ENCODE data around the gene SYT7. TPM values are rescaled to one million over a fixed set of nuclear protein-coding genes. Genes with fewer than 3 reads are reported as not detected.
A peak's percentile ranks its signal among the peaks of the same experiment; 100 is the strongest.

SYT7 gene
- total RNA-seq, 1 experiment from 2014 or later: 25.2 TPM

GRCh38 chr11:61607920-61608599, 27.2 kb upstream of the SYT7 start:
- POLR2A ChIA-PET: no interaction called here
- Mint-ChIP-seq H3K9me3 (ENCODE audit: unreplicated experiment) (no peaks in the 10 kb centered on the region), H3K4me3 (ENCODE audit: unreplicated experiment) (no peak overlapping the region), H3K4me1 (ENCODE audit: insufficient read depth, unreplicated experiment) (peaks cover 28% of the 10 kb centered on the region), H3K36me3 (ENCODE audit: insufficient read depth, unreplicated experiment) (peaks cover 6% of the 10 kb centered on the region), H3K27me3 (ENCODE audit: insufficient read depth, unreplicated experiment) (peaks cover 11% of the 10 kb centered on the region), H3K27ac (ENCODE audit: low read depth, unreplicated experiment) (no peak overlapping the region)
- DNase-seq (ENCODE audit: unreplicated experiment): no peak
- CTCF ChIA-PET: interaction anchor here (0.7 to 1.2 kb wide), 2 partner anchors 91 to 131 kb away, joined by 3 read pairs; no protein-coding TSS in a partner anchor
- intact Hi-C loops (cut with micrococcal nuclease): no loop called here
- TF ChIP-seq CTCF (IDR thresholded peaks at IDR 0.05; ENCODE audit: unreplicated experiment): no peak
- no TSS peak for BruUV-seq (replicated peaks)

GRCh38 chr11:61607426-61607825, 26.6 kb upstream of the SYT7 start:
- Mint-ChIP-seq H3K27ac (ENCODE audit: low read depth, unreplicated experiment) (no peak overlapping the region), H3K36me3 (ENCODE audit: insufficient read depth, unreplicated experiment) (peaks cover 10% of the 10 kb centered on the region), H3K4me3 (ENCODE audit: unreplicated experiment) (no peak overlapping the region), H3K9me3 (ENCODE audit: unreplicated experiment) (no peaks in the 10 kb centered on the region), H3K4me1 (ENCODE audit: insufficient read depth, unreplicated experiment) (peaks cover 34% of the 10 kb centered on the region), H3K27me3 (ENCODE audit: insufficient read depth, unreplicated experiment) (peaks cover 11% of the 10 kb centered on the region)
- TF ChIP-seq CTCF (IDR thresholded peaks at IDR 0.05; ENCODE audit: unreplicated experiment): no peak
- intact Hi-C loops (cut with micrococcal nuclease): no loop called here
- BruUV-seq (replicated peaks): no TSS peak
- POLR2A ChIA-PET: no interaction called here
- DNase-seq (ENCODE audit: unreplicated experiment): no peak
- CTCF ChIA-PET: interaction anchor here (1.2 kb wide), 1 partner anchor 130 kb away, joined by 3 read pairs; no protein-coding TSS in a partner anchor

- no peak for TF ChIP-seq CTCF (IDR thresholded peaks at IDR 0.05; ENCODE audit: unreplicated experiment)
- CTCF ChIA-PET: interaction anchor here (0.9 to 1.0 kb wide), 2 partner anchors 22 to 142 kb away, joined by 3 to 5 read pairs; no protein-coding TSS in a partner anchor
- POLR2A ChIA-PET: interaction anchor here (0.7 to 1.9 kb wide), 6 partner anchors 10 to 158 kb away, joined by 3 to 8 read pairs (median 6); no protein-coding TSS in a partner anchor
- Mint-ChIP-seq H3K4me3 (ENCODE audit: unreplicated experiment) (peak overlapping the region; percentile 31), H3K9me3 (ENCODE audit: unreplicated experiment) (no peaks in the 10 kb centered on the region), H3K36me3 (ENCODE audit: insufficient read depth, unreplicated experiment) (peaks cover 10% of the 10 kb centered on the region), H3K4me1 (ENCODE audit: insufficient read depth, unreplicated experiment) (peaks cover 44% of the 10 kb centered on the region), H3K27me3 (ENCODE audit: insufficient read depth, unreplicated experiment) (no peaks in the 10 kb centered on the region), H3K27ac (ENCODE audit: low read depth, unreplicated experiment) (peak overlapping the region; percentile 88)
- no TSS peak for BruUV-seq (replicated peaks)
- intact Hi-C loops (cut with micrococcal nuclease): loop anchor here (1.0 kb wide), 2 partner anchors 13 to 22 kb away; partner anchors contain the start of gene SYT7
- DNase-seq (ENCODE audit: unreplicated experiment): no peak
These were observed 22.8 kb upstream of the SYT7 start for GRCh38 chr11:61603667-61604066.

- Mint-ChIP-seq H3K9me3 (ENCODE audit: unreplicated experiment) (no peaks in the 10 kb centered on the region), H3K27ac (ENCODE audit: low read depth, unreplicated experiment) (peak overlapping the region; percentile 88), H3K27me3 (ENCODE audit: insufficient read depth, unreplicated experiment) (no peaks in the 10 kb centered on the region), H3K36me3 (ENCODE audit: insufficient read depth, unreplicated experiment) (peaks cover 10% of the 10 kb centered on the region), H3K4me3 (ENCODE audit: unreplicated experiment) (peak overlapping the region; percentile 31), H3K4me1 (ENCODE audit: insufficient read depth, unreplicated experiment) (peaks cover 48% of the 10 kb centered on the region)
- DNase-seq (ENCODE audit: unreplicated experiment): peak; percentile 97
- TF ChIP-seq CTCF (IDR thresholded peaks at IDR 0.05; ENCODE audit: unreplicated experiment): no peak
- intact Hi-C loops (cut with micrococcal nuclease): loop anchor here (1.0 kb wide), 2 partner anchors 13 to 22 kb away; partner anchors contain the start of gene SYT7
- ChIA-PET CTCF (interaction anchor here (0.6 to 1.2 kb wide), 11 partner anchors 12 to 234 kb away, joined by 3 to 7 read pairs (median 4); no protein-coding TSS in a partner anchor), POLR2A (interaction anchor here (0.7 to 1.9 kb wide), 8 partner anchors 10 to 157 kb away, joined by 3 to 8 read pairs (median 4); no protein-coding TSS in a partner anchor)
- no TSS peak for BruUV-seq (replicated peaks)
These were observed 22.1 kb upstream of the SYT7 start for GRCh38 chr11:61602775-61603569.

All from MCF 10A (cell line).